Heart left ventricle (tissue), 13 donors: ENCODE data around the gene SLC35E3.
"Not testable (repeated sequence)": the region's sequence is repeated elsewhere in the genome, so short reads cannot be mapped to it uniquely, and the experiment has no call there.

Experiments used
- CTCF ChIP-seq, 12 donors: fragments of 200-600 bp; sonication (generic) in 4 of 12; IDR thresholded peaks; one replicate each; pipeline versions ENCODE4 v1.5.0 to v1.8.0; 2018 to 2022; ENCODE audit warnings: antibody characterized with exemption in 12 of 12, mild to moderate bottlenecking in 5 of 12
- POLR2A ChIP-seq, 2 donors: fragments of 450-650 bp; IDR thresholded peaks; one replicate each; pipeline ENCODE4 v1.6.1; 2017; ENCODE audit warnings: antibody characterized with exemption in 2 of 2, mild to moderate bottlenecking in 2 of 2, moderate library complexity in 2 of 2
- donor health status: ischemic (EF 13 %, LVEDD 7.1; RV severe dilation, severe dysfunction).
- donor health status: DM: no; HTN: yes; CAD: no.
- donor health status: DM: no; HTN: no; CAD: no.
- donor health status: ischemic (EF 25% LVEDD 6.9; RV normal size, moderate dysfunction).
- donor health status: ischemic (EF 25% LVEDD 5.7; RV mildly dilated, moderate dysfunction).
- donor health status: ischemic (EF 35%, LVEDD 5.7; RV mildly dilated, moderate dysfunction).
- donor health status: nonischemic (EF 11% LVEDD 7.7; RV severe dilation, severe dysfunction).
- donor health status: DM: yes; HTN: yes; CAD: no.
- donor health status: PGD.
- donor health status: ischemic (EF 29% LVEDD 5.4; RV normal size, mild dysfunction).
- donor health status: nonischemic (EF 23%, LVEDD 6.1; RV moderate dilation, normal function).

GRCh38 chr12:68802372-68802745 is 56.4 kb downstream of the SLC35E3 start:
- not testable (repeated sequence) for TF ChIP-seq CTCF, POLR2A (IDR thresholded peaks at IDR 0.05)
